ENCODE data around the gene TMEM88.
"Not testable (repeated sequence)": the region's sequence is repeated elsewhere in the genome, so short reads cannot be mapped to it uniquely, and the experiment has no call there.

The TMEM88 gene

GRCh38 chr17:7854851-7855659 lies at the start of gene TMEM88:
TSS of gene TMEM88 (plus strand) at chr17:7855066. CDS start at chr17:7855075, 9 bp downstream.
- no peak for DNase-seq

GRCh38 chr17:7806587-7806986 lies 48.3 kb upstream of the TMEM88 start:
- DNase-seq, result no peak

- DNase-seq, result no peak
Observed at GRCh38 chr17:7807206-7807605, 47.7 kb upstream of the TMEM88 start.

DNA sequence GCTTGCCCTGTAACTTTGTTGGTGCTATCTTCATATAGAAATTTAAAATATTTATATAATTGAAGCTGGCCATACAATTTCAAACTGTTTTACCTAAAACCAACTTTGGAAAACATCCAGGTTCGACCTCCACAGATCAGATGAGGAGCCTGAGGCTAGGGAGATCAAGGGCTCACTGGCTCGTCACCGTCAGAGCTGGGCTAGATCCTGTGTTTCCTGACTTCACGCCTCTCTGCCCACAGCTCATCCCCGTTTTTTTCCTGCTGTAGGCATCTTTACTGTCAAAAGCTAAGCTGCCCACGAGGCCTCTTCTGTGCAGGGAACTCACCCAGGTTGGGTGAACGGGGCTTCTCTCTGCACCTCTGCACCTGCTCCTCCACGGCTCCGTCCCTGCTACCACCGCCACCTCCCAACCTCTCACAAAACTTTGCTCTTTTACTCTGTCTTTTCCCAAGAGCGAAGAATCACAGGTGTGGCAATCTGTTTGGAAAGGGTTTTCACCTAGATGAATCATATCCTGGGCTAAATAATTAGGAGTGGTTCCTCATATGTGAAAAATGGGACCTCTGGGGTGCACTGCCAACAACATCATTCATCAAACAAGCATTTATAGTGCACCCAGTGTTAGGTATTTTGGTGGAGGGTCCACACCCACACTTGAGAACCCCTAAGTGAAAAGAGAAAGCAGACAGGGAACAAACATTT lies 45.6 kb upstream of the TMEM88 start:
- no peak for DNase-seq

- DNase-seq, result not testable (repeated sequence)
Observed at GRCh38 chr17:7809791-7810343, 45.0 kb upstream of the TMEM88 start.

GRCh38 chr17:7811251-7811650 lies 43.6 kb upstream of the TMEM88 start:
- DNase-seq, result no peak

DNA sequence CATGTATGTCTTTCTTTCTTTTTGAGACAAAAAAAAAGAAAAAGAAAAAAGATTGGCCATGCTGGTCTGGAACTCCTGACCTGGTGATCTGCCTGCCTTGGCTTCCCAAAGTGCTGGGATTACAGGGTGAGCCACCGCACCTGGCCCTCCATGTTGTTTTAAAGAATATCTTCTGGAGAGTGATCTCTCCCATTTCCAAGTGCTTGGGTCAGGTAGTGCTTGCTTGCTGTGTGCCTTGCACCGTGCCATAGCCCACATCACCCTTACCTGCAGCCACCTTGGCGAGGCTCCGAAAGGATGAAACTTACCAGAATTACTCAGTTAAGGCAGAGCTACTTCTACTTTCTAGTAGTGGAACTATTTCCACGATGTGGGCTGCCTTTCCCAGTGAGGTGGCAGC lies 39.9 kb upstream of the TMEM88 start:
- DNase-seq, result no peak

DNA sequence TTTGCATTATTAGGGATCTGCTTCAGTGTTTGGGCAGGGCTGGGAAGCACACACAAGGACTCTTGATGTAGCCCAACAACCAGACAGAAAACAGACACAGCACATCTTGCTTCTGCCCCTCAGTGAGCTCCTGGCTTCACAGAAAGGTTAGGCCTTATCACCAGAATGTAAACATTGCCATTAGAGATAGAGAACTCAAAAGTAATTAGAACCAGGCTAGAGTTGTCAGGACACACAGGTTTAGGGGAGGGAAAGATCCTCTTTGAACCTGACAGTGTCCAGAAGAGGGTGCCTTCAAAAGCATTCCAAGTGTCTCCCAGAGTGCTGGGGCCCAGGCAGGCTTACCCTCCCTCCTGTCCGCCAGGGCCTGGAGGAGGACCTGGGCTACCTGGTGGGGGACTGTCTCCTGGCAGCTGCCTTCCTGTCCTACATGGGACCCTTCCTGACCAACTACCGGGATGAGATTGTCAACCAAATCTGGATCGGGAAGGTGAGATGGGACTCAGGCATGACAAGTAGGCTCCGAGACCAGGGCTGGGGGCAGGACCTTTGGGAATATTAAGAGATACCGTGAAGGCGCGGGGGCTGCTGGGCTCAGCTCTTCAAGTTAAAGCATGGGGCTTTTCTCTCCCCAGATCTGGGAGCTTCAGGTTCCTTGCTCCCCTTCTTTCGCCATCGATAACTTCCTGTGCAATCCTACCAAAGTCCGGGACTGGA lies 37.8 kb upstream of the TMEM88 start:
- no peak for DNase-seq

DNA sequence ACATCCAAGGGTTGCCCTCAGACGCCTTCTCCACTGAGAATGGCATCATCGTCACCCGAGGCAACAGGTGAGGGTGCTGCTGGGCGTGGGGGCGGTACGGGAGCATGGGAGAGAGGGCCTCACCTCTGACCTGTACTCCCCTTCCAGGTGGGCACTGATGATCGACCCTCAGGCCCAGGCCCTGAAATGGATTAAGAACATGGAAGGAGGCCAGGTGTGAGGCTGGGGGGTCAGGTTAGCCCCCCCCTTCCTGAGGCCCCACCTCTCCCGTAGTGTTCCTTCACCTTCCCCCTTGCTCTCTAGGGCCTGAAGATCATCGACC lies 37.3 kb upstream of the TMEM88 start:
- no peak for DNase-seq

GRCh38 chr17:7818026-7818425 lies 36.8 kb upstream of the TMEM88 start:
- no peak for DNase-seq

DNA sequence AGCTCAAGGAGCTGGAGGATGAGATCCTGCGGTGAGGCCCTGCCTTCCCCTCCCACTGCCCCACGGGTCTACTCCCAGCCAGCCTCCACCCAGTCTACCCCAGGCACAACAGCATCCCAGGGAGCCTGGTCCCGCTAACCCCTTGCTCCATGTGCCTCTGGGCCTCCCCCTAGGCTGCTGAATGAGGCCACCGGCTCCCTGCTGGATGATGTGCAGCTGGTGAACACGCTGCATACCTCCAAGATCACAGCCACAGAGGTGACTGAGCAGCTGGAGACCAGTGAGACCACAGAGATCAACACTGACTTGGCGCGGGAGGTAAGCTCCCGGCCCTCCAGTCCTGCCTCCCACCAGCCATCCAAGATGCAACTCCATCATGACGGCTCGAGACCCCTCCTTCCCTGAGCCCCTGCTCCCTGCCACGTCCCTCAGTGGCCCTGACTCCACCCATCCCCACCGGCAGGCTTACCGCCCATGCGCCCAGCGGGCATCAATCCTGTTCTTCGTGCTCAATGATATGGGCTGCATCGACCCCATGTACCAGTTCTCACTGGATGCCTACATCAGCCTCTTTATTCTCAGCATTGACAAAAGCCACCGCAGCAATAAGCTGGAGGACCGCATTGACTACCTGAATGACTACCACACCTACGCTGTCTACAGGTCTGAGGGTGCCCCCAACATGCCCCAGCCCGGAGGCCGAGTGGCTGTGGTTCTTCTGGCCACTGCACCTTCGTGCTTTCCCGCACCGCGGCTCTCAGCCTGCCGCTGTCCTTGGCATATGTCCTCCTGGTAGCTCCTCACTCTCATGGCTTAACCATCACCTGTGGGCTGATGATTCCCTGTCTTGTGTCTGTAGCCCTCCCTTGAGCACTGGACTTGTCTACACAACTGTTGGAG lies 35.9 kb upstream of the TMEM88 start:
- DNase-seq, result no peak

DNA sequence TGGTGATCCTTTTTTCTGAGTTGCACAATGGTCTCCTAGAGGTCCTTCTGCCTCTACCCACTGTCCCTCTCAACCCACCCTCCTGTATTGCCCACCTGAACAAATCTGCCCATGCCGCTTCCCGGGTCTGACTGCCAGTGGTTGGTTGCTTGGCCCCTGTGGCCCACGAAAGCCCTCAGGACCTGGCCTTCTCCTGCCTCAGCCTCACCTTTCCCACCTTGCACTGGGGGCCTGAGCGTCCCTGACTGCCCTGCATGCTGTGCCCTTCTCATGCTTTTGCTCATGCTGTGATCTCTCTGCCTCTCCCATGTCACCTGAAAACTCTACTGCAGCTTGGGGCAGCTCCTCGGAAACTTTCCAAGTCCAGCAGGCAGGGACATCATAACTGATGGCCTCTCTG lies 34.6 kb upstream of the TMEM88 start:
- DNase-seq, result no peak

- DNase-seq, result no peak
Observed at GRCh38 chr17:7822126-7822525, 32.7 kb upstream of the TMEM88 start.

GRCh38 chr17:7823581-7824001 lies 31.3 kb upstream of the TMEM88 start:
- DNase-seq, result no peak

- no peak for DNase-seq
Observed at GRCh38 chr17:7824021-7824924, 30.6 kb upstream of the TMEM88 start.

- no peak for DNase-seq
Observed at GRCh38 chr17:7825206-7825990, 29.5 kb upstream of the TMEM88 start.

GRCh38 chr17:7830616-7831015 lies 24.2 kb upstream of the TMEM88 start:
- no peak for DNase-seq

GRCh38 chr17:7831233-7831632 lies 23.6 kb upstream of the TMEM88 start:
- DNase-seq, result no peak

DNA sequence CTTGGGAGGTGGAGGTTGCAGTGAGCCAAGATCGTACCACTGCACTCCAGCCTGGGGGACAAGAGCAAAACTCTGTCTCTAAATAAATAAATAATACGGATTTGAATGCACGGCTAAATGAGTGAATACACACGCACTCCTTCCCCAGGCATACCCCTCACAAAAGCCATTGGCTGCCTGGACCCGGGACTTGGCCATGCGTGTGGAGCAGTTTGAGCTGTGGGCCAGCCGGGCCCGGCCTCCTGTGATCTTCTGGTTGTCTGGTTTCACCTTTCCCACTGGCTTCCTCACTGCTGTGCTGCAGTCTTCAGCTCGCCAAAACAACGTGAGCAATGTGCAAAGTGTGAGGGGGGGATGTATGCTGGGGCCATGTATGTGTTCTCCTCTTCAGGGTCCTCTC lies 22.4 kb upstream of the TMEM88 start:
- no peak for DNase-seq

DNA sequence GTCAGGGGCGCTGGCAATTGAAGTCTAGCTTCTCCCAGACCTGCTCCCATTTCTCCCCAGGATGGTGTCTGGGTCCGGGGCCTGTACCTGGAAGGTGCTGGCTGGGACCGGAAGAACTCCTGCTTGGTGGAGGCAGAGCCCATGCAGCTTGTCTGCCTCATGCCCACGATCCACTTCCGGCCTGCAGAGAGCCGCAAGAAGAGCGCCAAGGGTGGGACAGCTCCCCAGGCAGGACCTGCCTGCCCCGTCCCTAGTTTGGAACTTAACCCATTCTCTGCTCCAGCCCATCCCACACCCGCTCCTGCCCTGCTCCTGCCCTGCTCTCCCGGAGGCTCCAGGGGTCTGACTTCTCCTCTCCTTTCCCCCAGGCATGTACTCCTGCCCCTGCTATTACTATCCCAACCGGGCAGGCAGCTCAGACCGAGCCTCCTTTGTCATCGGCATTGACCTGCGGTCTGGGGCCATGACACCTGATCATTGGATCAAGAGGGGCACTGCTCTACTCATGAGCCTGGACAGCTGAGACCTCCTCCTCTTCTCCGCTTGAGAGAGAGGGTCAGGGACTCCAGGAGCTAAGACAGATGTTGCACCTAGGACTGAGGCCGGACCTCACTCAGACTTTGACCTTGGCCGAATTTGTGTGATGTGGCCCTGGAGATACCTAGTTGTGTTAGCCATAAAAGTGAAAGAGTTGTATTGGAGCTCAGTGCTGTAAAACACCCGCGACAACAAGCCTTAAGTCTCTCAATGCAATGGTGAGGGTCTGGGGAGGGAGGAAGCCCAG lies 21.7 kb upstream of the TMEM88 start:
- no peak for DNase-seq

Data from NCI-H446 treated with DMSO at 0.1 percent for 48 hours (cell line).